GM18873 (cell line): Measurements from ENCODE around the gene PAPPA2.
"Not testable (repeated sequence)": the region's sequence is repeated elsewhere in the genome, so short reads cannot be mapped to it uniquely, and the experiment has no call there.

ENCODE experiments used
- ATAC-seq: cut with Tn5 transposase; IDR thresholded peaks from one replicate; pipeline ENCODE4 v1.9.1; 2021; ENCODE audit warnings: mild to moderate bottlenecking, moderate library complexity, moderate number of reproducible peaks; ENCODE audit not compliant: unreplicated experiment, low FRiP score

Gene PAPPA2

GRCh38 chr1:176744142-176744541, 281.2 kb downstream of the PAPPA2 start:
- ATAC-seq, result no peak

GRCh38 chr1:176745945-176746344, 283.0 kb downstream of the PAPPA2 start:
- ATAC-seq, result no peak

DNA sequence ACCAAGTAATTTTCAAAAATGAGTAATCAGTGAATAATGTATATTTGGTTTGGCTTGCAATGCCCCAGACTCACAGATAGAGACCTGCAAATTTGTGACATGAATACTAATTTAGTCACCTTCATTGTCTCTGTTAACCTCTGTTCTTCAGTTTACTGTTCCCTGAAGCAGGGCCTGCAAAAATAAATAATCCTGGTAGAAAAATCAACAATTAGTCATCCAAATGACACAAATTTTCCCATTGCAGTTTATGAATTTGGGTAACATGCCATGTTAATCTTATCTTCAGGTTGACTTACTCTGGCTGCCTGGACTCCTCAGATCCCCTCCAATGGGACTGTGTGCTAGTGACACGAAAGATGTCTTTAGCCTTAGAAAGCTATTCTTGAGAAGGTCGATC, 289.5 kb downstream of the PAPPA2 start:
- ATAC-seq, result no peak

- ATAC-seq, result no peak
These were observed 291.7 kb downstream of the PAPPA2 start for GRCh38 chr1:176754676-176755075.

DNA sequence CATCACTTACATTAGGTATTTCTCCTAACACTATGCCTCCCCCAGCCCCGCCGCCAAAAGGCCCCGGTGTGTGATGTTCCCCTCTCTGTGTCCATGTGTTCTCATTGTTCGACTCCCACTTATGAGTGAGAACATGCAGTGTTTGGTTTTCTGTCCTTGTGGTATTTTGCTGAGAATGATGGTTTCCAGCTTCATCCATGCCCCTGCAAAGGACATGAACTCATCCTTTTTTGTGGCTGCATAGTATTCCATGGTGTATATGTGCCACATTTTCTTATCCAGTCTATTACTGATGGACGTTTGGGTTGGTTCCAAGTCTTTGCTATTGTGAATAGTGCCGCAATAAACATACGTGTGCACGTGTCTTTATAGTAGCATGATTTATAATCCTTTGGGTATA, 293.8 kb downstream of the PAPPA2 start:
- not testable (repeated sequence) for ATAC-seq

- ATAC-seq, result no peak
These were observed 302.6 kb downstream of the PAPPA2 start for GRCh38 chr1:176765608-176766007.

DNA sequence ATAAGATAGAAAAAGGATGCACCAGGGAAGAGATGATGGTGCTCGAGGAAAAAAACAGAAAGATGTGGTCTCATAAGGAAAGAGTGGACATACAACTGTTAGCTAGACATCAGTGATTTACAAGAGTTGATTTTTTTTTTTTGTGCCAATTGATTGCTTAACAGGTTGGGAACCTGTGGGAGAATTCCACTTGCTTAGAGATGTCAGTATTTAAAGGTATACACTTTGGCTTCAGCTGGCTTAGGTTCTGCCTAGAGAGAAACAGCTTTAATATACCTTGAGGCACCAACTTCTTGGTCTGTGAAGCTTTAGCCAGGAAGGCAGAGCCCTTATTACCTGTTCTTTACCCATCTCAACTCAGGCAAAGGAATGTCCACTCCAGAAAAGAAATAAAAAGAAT, 303.8 kb downstream of the PAPPA2 start:
- no peak for ATAC-seq

GRCh38 chr1:176767714-176768136, 304.8 kb downstream of the PAPPA2 start:
- ATAC-seq, result no peak

DNA sequence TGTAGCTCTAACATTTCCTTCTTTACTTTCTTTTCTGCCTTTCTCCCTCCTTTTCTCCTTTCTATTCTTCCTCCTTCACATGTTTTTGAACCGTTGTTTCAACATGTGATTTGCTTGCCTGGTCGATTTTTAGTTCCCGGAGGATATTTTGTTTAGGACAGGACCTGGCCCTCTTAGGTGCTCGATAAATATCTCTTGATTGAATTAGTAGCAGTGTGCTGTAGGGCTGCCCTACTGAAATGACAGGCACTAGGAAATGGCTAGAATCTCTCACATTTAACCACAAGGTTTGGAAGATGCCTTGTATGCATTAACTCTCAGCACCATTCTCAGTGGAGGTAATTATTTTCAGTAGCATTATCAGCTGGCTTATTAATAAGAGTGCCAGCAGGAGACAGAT, 305.6 kb downstream of the PAPPA2 start:
- no peak for ATAC-seq

DNA sequence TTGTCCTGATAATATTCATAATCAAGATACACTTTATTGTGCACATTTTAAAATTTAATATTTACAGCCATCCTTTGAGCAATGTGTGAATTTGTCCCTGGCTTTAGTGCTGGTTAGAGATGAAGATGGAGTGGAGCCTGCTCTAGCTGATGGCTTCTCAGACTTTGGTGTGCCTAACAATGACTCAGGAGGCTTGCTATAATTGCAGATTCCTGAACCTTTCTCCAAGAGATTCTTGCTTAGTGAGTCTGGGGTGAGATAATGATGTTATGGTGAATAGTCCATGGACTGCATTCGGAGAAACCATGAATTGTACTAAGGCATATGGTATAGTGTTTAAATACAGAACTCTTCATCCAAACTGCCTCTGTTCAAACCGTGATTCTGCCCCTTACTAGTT, 307.1 kb downstream of the PAPPA2 start:
- no peak for ATAC-seq

- ATAC-seq, result no peak
These were observed 310.1 kb downstream of the PAPPA2 start for GRCh38 chr1:176773038-176773437.

- no peak for ATAC-seq
These were observed 311.2 kb downstream of the PAPPA2 start for GRCh38 chr1:176774224-176774623.

- no peak for ATAC-seq
These were observed 312.4 kb downstream of the PAPPA2 start for GRCh38 chr1:176775378-176775777.

- no peak for ATAC-seq
These were observed 313.0 kb downstream of the PAPPA2 start for GRCh38 chr1:176775996-176776395.

- no peak for ATAC-seq
These were observed 315.1 kb downstream of the PAPPA2 start for GRCh38 chr1:176778056-176778455.

GRCh38 chr1:176779992-176780328, 317.0 kb downstream of the PAPPA2 start:
- no peak for ATAC-seq

DNA sequence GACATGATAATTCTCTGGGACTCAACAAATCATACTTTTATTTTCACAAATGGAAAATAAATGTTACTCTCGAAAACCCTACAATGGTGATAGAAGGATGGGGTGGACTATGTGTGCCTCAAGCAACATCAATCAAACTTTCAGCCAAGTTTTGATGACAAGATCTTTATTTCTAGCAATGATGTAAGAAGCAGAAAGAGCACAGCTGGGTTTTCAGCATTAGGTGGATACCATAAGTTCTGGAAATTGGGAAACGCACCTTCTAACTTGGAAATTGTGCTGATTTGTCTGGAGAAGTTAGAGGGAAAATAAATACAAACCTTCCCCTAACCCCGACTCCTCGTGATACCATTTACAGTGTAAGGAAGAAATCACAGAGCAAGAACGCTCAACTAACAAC, 320.3 kb downstream of the PAPPA2 start:
- no peak for ATAC-seq

DNA sequence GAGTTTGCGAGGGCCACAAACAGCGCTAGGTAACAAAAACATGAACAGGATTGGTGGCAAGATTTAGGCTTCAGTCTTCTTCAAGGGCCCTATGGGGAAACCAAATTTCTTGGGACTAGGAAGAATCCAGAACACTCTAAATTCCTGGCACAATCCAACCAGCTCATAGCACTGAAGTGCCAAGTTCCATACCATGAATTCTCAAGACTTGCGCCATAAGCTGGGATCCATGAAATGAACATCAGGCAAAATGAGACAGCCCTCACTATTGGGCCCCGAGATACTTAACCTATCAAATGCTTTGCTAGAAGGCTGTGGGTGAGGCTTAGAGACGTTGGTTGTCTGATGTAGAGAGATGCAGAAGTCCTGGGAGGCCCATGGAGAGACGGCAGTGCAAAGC, 322.1 kb downstream of the PAPPA2 start:
- ATAC-seq, result no peak

DNA sequence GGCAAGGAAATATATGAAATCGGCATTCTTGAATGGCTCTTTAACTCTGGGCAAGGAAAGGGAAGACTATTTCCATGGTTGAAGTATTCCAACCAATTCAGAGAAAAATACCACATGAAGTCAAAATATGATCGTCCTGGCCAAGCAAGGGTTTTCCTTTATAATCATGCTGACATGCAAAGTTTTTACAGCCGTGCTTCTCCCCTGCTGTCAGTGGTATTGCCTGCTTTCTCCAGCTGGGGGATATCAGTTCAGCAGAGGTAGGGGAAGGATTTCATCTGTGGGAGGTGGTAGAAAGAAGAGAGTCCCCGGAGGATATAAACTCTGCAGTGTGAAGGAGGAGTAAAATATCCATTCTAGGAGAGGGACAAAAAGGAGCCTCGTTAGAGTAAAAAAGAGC, 322.8 kb downstream of the PAPPA2 start:
- ATAC-seq, result no peak

DNA sequence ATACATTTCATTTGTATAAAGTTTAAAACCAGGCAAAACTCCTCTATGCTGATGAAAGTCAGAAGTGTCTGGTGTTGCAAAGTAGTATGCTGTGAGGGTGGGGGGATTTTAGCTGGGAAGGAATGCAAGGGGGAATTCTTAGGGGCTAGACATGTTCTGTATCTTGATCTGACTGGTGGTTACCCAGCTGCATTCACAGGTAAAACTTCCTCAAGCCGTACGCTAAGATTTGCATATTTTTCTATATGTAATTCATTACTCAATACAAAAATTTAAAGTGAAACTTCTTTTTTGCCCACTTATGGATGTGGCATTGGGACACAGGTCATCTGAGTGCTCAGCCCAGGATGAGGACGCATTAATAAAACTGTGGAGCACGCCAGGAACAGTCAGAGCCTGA, 323.3 kb downstream of the PAPPA2 start:
- no peak for ATAC-seq

DNA sequence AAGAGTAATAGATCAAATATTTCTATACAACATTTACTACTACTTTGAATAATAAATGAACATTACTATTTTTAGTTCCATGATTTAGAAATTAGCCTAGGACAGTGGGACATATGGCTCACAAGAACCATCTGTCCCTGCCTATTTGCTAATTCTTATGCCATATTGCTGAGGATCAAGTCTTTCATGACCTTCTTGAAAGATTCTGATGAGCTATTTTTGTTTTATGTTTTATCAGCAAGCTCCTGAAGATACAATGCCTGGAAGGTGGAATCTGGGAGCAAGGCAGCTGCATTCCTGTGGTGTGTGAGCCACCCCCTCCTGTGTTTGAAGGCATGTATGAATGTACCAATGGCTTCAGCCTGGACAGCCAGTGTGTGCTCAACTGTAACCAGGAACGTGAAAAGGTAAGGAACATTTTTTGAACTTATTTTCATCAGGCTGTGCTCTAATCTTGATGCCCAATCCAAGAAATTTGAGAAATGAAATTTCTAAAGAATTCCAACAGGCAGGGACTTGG, 326.7 kb downstream of the PAPPA2 start:
- ATAC-seq, result no peak

DNA sequence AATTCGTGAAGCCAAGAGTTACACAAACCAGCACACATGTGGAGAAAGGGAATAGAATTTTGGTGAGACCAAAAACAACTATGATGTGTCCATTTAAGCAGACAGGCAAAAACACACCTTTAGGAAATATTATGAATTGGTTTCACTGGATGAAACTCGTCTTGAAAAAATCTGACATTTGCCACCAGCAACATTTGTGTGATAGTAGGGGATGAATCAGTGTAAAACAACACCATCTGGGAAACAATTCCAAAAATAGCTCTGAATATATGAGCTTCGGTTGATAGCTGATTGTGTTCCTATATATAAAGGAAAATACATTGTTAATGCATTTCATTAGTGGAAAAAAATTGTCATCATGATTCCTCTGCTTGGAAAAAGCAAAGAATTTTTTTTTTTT, 327.8 kb downstream of the PAPPA2 start:
- ATAC-seq, result no peak

- ATAC-seq, result no peak
These were observed 328.9 kb downstream of the PAPPA2 start for GRCh38 chr1:176791906-176792305.
